HL-60/S4 treated with retinoic acid at 250 ng/mL for 4 days and 3 days (cell line): Measurements from ENCODE around the gene NAALADL2.

Experiments used
- in situ Hi-C: fragments of 300-500 bp; cut with MboI; formaldehyde crosslinking; loops from 2 replicates; pipeline ENCODE4 v1.7.0; 2022; ENCODE audit warnings: low sequenced_read_pairs

Gene NAALADL2

DNA sequence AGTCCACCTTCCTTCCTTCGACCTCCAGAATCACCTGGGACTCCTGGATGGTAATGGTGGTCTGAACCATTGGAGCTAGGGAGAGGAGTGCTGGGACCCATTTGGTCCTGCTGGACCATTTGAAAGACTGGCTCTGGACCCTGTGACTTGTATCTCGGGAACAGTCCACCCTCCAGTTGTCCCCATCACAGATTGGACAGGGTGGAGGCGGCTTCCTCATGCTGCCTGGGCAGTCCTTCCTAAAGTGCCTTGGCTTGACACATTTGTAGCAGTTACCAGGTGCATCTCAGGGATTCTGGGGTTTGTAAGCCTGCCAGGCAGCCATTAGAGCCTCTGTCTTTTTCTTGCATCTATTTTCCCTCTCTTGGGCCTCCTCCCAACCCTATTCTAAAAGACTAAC, 758.1 kb downstream of the NAALADL2 start:
- in situ Hi-C loops, result no loop called here

DNA sequence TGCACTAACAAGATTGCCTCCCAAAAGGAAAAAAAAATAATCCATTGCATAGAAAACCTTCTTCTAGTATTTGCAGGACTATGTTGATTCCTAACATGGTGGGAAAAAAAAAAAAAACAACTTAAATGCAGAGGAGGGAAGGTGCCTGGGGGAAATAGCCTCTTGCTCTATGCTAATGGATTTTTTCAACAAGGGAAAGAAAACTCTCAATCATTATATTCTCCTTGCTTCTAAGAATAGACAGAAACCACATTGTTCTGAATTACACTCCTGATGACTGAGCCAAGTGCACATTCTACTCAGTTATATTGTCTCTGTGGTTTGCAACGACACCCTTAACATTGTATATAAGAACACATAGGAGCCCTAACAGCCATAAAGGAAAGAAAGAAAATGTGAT, 760.2 kb downstream of the NAALADL2 start:
- in situ Hi-C loops, result no loop called here

DNA sequence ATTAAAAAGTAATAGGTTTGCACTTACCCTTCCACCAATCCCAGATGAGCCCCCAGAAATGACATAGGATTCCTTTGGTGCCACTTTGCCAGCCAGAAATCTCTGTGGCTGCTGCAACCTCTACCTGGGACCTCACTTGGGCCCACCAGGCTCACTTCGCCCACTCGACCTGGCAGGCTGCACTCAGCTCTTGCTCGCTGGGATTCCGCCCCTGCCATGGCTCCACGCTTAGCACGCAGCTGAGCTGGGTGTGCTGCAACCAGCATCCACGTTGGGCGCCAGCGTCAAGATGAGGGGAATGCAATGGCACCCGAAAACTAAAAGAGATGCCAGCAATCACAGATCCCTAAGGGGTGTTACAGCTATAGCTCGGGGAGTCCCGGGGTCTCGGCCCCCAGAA, 761.0 kb downstream of the NAALADL2 start:
- in situ Hi-C loops, result no loop called here

DNA sequence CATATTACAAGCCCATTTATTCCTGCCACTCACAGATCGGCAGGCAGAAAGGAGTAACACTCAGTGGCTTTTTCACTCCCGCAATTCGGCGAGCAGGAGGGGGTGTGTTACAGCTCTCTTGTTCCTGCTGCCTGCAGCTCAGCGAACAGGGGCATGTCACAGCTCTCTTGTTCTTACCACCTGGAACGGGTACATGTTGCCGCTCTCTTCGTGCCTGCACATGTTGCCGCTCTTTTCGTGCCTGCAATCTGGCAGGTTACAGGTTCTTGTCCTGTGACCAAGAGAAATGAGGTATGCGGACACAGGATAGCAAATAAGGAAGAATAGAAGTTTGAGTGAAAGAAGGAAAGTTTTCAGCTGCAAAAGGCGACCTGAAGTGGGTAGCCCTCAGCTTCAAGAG, 761.4 kb downstream of the NAALADL2 start:
- in situ Hi-C loops, result no loop called here

DNA sequence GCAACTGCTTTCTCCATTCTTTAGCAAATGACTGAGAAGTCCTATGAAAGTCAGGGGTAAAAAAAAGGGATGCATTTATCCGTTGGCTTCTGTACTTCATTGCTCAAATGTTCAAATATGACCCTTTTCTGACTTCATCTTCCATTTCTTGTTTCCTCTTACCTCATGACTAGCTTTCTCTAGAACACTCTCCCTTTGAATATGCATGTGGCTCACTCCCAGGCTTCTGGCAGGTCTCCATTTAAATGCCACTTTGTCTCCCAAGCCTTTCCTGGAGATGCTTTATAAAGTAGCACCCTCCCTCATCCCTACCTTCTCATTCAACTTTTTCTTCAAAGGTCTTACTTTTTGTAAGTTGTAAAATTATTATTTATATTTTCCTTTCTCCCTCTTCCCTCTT, 781.8 kb downstream of the NAALADL2 start:
- in situ Hi-C loops, result no loop called here

DNA sequence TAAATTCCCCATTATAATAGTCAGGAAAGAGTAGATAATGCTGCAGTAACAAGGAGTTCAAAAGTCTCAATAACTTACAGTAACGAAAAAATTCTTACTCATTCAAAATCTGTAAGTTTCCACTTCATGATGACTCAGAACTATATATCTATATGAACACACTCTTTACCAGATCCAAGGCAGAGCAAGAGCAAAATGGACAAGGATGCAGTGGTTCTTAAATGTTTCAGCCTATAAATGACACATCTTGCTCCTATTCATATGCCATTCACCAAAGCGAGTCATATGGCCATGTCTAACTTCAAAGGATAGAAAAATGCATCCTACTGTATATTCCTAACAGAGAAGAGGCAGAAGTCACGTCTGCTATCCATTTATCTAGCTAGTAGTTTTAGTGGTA, 787.7 kb downstream of the NAALADL2 start:
- in situ Hi-C loops, result no loop called here

DNA sequence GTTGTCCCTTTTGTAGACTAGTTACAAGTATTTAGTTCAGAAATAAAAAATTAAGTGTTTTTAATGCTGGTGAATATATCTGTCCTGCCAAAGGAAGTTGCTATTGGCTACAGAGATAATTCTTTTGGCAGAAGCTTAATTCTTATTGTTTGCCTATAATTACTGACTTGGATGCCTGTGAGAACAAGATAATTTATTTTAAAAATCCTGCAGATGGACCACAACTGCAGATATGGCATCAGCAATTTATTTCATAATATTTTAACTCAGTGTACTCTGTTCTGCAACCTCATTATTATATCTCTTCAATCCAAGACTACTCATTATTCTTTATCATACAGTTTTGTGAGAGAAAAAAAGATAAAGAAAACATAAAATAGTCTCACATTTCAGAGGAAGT, 789.8 kb downstream of the NAALADL2 start:
- in situ Hi-C loops, result no loop called here

DNA sequence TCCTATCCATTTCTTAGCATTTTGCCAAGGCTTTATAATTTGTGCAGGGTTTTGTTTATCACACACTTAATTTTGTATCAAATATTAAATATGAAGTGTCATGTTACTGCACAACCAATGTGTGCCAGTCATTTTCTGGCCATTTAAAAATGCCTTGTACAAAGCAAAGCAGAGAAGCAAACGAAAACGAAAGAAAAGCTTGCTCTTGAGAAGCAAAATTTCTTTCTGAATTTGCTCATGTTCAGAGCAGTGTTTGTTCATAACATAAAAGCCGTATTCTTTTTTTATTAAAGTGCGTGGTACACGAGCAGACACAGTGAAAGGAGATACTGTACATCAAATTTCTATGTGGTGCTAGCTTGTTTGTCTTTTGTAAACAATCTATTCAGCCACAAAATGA, 792.6 kb downstream of the NAALADL2 start:
- in situ Hi-C loops, result no loop called here

DNA sequence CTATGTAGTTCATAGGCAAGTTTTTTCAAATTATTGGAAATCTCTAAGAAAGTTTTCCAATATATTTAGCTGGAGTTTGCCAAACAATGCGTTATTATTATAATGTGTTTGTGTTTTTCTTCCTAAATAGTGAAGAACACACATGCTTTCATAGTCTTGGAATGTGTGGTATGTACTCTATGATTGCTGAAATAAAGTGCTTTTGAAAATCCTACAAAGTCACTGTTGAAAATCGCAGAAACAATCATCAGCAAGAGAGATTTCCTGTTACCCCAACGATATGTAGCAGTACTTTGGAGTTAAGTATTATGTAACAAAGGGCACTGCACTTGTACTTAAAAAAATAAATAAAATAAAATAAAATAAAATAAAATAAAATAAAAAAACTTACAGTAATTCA, 796.2 kb downstream of the NAALADL2 start:
- in situ Hi-C loops, result no loop called here

DNA sequence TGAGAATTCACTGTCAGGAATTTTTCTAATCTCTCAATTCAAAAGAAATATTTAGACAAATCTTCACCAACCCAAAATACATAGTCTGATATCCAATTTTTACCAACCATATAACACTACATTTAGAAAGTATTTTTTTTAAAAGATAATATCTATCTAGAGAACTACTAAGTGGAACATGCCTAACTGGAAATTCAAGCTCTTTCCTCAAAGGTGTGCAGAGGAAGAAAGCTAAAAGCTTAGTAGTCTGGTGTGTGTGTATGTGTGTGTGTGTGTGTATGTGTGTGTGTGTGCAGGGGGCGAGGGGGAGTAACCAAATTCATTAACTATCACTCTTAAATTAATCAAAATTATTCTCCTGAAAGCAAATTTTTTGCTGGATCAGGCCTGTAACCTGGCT, 797.3 kb downstream of the NAALADL2 start:
- in situ Hi-C loops, result no loop called here

DNA sequence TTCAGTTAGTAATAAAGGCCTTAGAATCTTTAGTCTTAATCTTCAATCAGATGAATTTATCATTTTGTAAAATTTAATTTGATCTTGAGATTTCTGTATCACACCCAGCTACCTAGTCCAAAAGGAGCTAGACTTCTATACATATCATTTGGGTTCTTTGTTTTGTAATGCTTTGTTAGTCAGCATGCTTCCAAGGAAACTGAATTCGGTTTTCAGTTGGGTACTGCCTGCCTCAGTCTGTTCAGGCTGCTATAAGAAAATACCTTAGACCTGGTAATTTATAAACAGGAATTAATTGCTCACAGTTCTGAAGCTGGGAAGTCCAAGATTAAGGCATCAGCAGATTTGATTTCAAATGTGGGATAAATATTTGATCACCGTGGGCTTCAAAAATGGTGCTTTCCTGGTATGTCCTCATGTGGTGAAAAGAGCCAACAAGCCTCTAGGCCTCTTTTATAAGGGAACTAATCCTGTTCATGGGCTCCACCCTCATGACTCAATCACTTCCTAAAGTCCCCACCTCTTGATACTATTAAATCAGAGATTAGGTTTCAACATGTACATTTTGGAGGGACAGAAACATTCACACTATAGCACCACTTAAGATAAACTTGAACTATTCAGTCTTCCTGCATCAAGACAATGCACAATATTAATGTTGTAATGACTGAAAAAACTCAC, 800.7 kb downstream of the NAALADL2 start:
- in situ Hi-C loops, result no loop called here

DNA sequence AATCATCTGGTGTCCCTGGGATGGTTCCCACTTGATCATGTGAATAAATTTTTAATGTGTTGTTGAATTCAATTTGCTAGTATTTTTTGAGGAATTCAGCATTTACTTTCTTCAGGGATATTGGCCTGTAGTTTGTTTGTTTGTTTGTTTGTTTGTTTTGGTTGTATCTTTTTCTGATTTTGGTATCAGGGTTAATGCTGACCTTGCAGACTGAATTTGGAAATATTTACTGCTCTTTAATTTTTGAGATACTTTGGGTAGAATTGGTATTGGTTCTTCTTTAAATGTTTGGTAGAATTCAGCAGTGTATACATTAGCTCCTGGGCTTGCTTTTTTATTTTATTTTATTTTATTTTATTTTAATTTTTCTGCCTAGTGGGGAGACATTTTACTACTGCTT, 803.7 kb downstream of the NAALADL2 start:
- in situ Hi-C loops, result no loop called here

DNA sequence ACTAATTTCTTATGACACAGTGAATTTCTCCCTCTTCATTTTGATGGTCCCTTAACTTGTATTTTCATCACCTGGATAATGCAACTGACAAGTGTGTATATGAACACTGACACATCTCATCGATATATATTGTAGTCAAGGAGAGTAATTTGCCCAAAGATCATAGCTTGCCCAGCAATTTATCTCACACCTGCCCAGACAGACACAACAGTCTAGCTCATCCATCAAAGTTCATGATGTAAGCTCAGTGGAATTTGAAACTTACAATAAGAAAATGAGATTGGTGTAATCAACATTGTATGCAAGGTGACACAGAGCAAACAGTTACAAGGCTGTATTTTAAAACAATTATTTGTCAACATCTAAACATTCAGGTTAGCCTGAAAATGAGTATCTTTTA, 805.8 kb downstream of the NAALADL2 start:
- in situ Hi-C loops, result no loop called here

DNA sequence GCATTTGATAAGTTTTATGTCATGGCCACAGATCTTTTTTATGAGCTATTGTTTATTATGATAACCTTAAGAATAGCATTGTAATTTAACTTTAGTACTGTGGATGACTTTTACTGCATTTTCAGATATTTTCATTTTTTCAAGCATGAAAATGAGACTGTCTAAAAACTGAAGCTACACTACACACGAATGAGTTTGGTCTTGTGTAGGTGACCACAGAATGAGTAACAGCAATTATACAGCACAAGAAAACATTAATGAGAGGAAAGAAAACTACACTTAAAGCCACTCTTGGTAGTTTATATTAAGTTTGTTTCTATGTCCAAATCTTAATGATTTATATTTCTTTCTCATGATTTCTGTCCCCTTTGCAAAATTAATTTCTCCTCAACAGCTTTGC, 809.2 kb downstream of the NAALADL2 start:
- in situ Hi-C loops, result no loop called here

DNA sequence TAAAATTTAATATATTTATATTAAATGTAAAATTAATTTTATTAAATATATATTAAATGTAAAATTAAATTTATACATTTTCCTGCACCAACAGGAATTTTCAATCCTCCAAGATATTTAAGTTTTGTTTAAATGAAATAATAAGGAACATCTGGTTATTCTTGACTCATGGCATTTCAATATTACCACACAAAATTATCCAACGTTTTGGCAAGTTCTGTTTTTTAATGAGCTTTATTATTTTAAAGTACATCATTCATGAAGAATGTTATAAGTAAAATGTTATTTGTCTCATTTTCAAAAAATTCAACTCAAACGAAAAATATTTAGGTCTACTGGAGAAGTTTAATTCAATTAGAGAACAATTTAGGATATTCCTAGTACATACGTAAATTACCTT, 811.4 kb downstream of the NAALADL2 start:
- in situ Hi-C loops, result no loop called here

DNA sequence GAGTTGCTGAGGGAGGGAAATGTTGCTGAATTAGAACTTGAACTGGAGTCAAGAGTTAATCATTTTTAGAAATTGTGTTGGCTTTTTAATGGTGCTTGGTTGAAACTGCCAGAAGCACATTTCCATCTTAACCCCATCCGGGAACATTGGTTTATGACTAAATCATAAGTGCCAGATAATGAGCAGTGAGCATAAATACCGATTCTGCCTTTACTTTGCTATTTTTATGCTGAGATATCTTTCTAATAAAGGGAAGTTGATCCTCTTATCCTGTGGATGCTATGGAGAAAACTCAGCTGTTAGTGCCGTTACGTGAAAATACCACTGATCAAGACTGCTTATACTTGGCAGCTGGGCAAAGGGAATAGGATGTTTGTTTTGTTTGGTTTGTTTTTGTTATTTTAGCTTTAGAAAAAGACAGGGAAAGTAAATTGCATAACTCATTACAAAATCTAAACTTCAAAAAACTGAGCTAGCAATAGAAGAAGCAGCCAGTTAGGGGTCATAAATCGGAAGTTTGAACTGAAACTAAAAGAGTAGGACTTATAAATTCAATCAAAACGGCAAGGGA, 813.1 kb downstream of the NAALADL2 start:
- in situ Hi-C loops, result no loop called here

DNA sequence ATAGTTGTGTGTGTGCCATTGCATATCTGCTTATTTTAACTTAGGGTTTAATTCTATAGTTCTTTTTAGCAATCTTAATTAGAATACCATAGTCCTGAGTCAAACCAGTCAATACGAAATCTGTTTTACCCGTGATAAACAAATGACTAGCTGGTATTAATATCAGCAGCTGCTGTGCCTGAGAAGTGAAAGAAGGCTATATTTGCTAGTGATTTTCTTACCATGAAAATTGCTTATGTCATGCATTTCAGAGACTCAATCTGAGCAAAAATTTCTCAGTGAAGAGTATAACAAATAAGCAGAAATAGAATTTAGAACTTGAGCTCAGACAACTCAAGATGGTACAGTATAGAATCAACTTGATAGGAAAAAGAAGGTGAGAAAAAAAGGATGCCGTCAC, 820.4 kb downstream of the NAALADL2 start:
- in situ Hi-C loops, result no loop called here

DNA sequence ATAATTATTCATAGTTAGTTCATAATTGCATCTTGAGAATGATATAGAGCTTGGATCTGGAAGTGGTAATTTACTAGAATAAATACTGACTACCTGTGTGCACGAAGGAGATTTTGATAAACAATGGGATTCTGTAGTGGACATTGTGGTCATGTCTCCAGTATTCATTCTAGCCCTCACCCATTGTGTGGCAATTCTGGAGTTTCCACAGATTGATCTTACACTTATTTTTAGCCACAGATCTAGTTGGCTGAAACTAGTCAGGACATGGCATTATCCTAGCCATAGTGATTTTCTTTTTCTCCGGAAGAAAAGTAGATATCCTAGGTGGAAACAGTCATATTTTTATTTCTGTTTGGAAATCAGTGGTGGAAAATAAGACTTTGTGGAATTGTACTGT, 833.1 kb downstream of the NAALADL2 start:
- in situ Hi-C loops, result no loop called here

DNA sequence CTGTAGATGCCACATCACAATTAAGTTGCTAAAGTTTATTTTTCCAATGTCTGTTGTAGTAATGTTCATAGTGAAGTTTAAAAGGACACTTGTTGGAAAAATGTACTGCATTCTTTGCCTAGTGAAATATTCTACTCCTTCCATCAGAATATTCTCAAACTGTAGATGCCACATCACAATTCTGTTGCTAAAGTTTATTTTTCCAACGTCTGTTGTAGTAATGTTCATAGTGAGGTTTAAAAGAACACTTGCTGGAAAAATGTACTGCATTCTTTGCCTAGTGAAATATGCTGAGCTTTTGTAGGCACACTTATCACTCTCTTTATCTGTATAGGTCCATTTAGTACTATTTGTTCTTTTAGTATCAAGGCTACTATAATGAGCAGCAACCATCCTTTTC, 836.1 kb downstream of the NAALADL2 start:
- in situ Hi-C loops, result no loop called here

DNA sequence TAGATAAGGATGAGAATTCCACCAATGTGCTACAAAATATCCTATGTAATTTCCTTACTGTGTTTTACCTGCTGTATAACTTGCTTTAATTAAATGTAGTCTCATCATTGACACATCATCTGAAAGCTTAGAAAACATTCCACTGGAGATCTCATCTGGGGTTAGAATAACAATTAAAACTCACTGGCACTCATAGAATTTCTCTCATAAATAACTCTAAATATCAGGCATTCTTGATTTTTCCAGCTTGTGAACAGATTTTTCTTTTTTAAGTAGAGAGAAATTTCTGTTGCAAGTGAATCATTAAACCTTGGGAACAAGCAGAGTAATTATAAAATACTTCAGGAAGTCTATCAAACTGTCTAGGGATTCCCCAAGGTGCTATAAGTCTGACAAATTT, 843.8 kb downstream of the NAALADL2 start:
- in situ Hi-C loops, result no loop called here

DNA sequence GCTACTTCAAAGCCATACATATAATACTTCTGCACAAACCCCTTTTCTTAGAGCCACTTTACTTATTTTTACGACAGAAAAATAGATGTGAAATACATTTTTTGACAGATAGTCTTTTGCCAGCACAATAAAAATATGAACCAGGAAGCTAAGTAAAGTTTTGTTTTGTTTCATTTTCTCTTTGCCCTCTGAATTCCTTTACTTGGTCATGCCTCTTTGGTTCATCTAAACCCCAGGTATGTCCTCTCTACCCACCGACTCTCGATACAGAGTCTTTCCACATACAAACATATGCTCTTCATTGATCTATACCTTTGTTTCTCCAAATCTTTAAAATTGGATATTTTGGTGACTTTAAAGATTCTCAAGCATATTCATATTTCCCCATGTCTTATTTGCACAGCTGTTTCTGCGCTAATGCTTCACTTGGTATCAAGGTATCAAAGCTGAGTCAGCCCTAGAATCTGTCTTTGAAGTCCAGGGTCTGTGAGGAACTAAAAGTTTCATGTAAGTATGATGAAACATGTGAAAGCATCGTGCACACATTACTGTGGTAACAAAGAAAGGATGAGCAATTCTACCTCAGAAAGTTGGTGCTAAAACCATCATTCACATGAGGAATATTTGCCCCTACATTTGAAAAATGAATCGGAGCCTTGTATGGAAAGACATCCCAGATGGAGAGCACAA, 845.4 kb downstream of the NAALADL2 start:
- in situ Hi-C loops, result no loop called here

DNA sequence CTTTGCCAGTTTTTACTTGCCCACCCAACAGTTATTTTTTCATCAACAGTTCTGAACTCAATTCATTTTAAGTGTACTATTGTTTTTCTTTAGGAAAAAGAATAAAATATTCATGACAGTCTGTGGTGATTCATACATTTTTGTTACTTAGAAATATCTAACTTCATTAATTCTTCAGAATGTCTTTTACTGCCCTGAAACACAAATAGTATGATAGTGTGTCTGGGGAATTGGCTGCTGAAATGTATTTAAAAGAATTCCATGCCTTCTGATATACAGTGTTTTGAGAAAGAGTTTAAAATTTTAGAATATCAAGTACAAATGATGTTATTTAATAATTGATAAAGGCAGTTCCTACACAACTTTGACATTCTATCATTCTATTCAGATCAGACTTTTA, 854.1 kb downstream of the NAALADL2 start:
- in situ Hi-C loops, result no loop called here

DNA sequence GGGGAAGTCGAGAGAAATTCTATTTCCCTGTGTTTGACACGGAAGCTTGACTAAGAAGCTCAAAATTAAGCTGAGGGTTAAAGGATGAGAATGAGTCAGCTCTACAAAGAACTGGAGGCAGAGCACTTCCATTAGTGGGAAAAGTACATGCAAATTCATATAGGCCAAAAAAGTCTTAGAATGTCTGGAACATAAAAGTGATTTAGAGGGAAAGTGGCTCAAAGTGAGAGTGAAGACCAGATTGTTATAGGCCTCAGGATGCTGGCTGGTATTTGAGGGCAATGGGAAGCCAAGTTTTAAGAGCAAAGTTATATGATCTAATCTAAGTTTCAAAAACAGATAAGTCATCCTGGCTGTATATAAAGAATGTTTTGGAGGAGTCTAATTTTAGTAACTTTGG, 857.3 kb downstream of the NAALADL2 start:
- in situ Hi-C loops, result no loop called here
